ENCODE results near the gene BBS2.

The BBS2 gene

GRCh38 chr16:56534847-56535383 is 15.1 kb upstream of the BBS2 start:
- no peak for DNase-seq (ENCODE audit: extremely low spot score)
- POLR2A ChIA-PET, result no interaction called here
- CTCF ChIA-PET, result interaction anchor here (0.7 kb wide), 1 partner anchor 73 kb away, joined by 4 read pairs; the partner anchor contains the start of gene MT2A
- TF ChIP-seq CTBP1 (IDR thresholded peaks at IDR 0.05; ENCODE audit: borderline replicate concordance) (no peak), SUZ12 (IDR thresholded peaks at IDR 0.05) (no peak), TARDBP (IDR thresholded peaks at IDR 0.05) (no peak), FOXK2 (IDR thresholded peaks at IDR 0.05) (no peak), FOXM1 (IDR thresholded peaks at IDR 0.05; ENCODE audit: borderline replicate concordance) (no peak), ELF4 (IDR thresholded peaks at IDR 0.05) (no peak), HDGF (IDR thresholded peaks at IDR 0.05; ENCODE audit: borderline replicate concordance) (no peak), LEF1 (IDR thresholded peaks at IDR 0.05; ENCODE audit: borderline replicate concordance) (no peak), L3MBTL2 (conservative IDR thresholded peaks at IDR 0.05) (no peak), ARNT (IDR thresholded peaks at IDR 0.05) (no peak), FOXA1 (IDR thresholded peaks at IDR 0.05) (no peak), ZNF384 (IDR thresholded peaks at IDR 0.05) (no peak), PKNOX1 (IDR thresholded peaks at IDR 0.05) (no peak), BHLHE40 (IDR thresholded peaks at IDR 0.05; ENCODE audit: borderline replicate concordance) (no peak), NFRKB (IDR thresholded peaks at IDR 0.05) (no peak), SP1 (IDR thresholded peaks at IDR 0.05) (no peak)

- POLR2A ChIA-PET, result no interaction called here
- CTCF ChIA-PET, result interaction anchor here (0.6 to 1.2 kb wide), 2 partner anchors 9 to 168 kb away, joined by 3 read pairs; no protein-coding TSS in a partner anchor
- DNase-seq (ENCODE audit: extremely low spot score), result peak; percentile 32
- no peak for TF ChIP-seq BHLHE40 (IDR thresholded peaks at IDR 0.05; ENCODE audit: borderline replicate concordance)
- no peak for TF ChIP-seq FOXA1 (IDR thresholded peaks at IDR 0.05)
- TF ChIP-seq SP1 (IDR thresholded peaks at IDR 0.05), result no peak
- TF ChIP-seq NFRKB (IDR thresholded peaks at IDR 0.05), result no peak
- TF ChIP-seq TARDBP (IDR thresholded peaks at IDR 0.05), result no peak
- TF ChIP-seq CTBP1 (IDR thresholded peaks at IDR 0.05; ENCODE audit: borderline replicate concordance), result no peak
Observed at GRCh38 chr16:56532714-56533113, 12.9 kb upstream of the BBS2 start.

- POLR2A ChIA-PET, result no interaction called here
- DNase-seq (ENCODE audit: extremely low spot score), result no peak
- CTCF ChIA-PET, result interaction anchor here (1.4 kb wide), 1 partner anchor 14 kb away, joined by 3 read pairs; no protein-coding TSS in a partner anchor
- TF ChIP-seq FOXM1 (IDR thresholded peaks at IDR 0.05; ENCODE audit: borderline replicate concordance) (no peak), HDGF (IDR thresholded peaks at IDR 0.05; ENCODE audit: borderline replicate concordance) (no peak), ZNF384 (IDR thresholded peaks at IDR 0.05) (no peak), SP1 (IDR thresholded peaks at IDR 0.05) (no peak)
Observed at GRCh38 chr16:56530872-56531271, 11.0 kb upstream of the BBS2 start.

- ChIA-PET CTCF (no interaction called here), POLR2A (no interaction called here)
Observed at GRCh38 chr16:56525236-56525635, 5.4 kb upstream of the BBS2 start.

GRCh38 chr16:56520251-56520577 is 390 bp upstream of the BBS2 start:
- CTCF ChIA-PET, result no interaction called here
- POLR2A ChIA-PET, result no interaction called here
- no peak for DNase-seq (ENCODE audit: extremely low spot score)
- TF ChIP-seq SP1 (IDR thresholded peaks at IDR 0.05), result no peak
- no peak for TF ChIP-seq FOXM1 (IDR thresholded peaks at IDR 0.05; ENCODE audit: borderline replicate concordance)
- TF ChIP-seq CTBP1 (IDR thresholded peaks at IDR 0.05; ENCODE audit: borderline replicate concordance), result no peak
- TF ChIP-seq ELF4 (IDR thresholded peaks at IDR 0.05), result no peak
- TF ChIP-seq SUZ12 (IDR thresholded peaks at IDR 0.05), result no peak
- TF ChIP-seq NFRKB (IDR thresholded peaks at IDR 0.05), result no peak
- no peak for TF ChIP-seq BHLHE40 (IDR thresholded peaks at IDR 0.05; ENCODE audit: borderline replicate concordance)

More at GRCh38 chr16:56525236-56525635, 5.4 kb upstream of the BBS2 start:
- no peak for TF ChIP-seq SP1 (IDR thresholded peaks at IDR 0.05)
- no peak for DNase-seq (ENCODE audit: extremely low spot score)

- no peak for TF ChIP-seq LEF1 (IDR thresholded peaks at IDR 0.05; ENCODE audit: borderline replicate concordance)
- TF ChIP-seq PKNOX1 (IDR thresholded peaks at IDR 0.05), result no peak
- TF ChIP-seq SUZ12 (IDR thresholded peaks at IDR 0.05), result no peak
- no peak for TF ChIP-seq ZNF384 (IDR thresholded peaks at IDR 0.05)
- TF ChIP-seq SP1 (IDR thresholded peaks at IDR 0.05), result no peak
- no peak for TF ChIP-seq FOXK2 (IDR thresholded peaks at IDR 0.05)
- CTCF ChIA-PET, result interaction anchor here (0.6 to 1.1 kb wide), 2 partner anchors 82 to 351 kb away, joined by 3 read pairs; no protein-coding TSS in a partner anchor
- POLR2A ChIA-PET, result no interaction called here
- DNase-seq (ENCODE audit: extremely low spot score), result no peak
Observed at GRCh38 chr16:56518425-56518824, 1.4 kb downstream of the BBS2 start.

- CTCF ChIA-PET, result interaction anchor here (1.1 to 1.4 kb wide), 2 partner anchors 13 to 83 kb away, joined by 3 read pairs; no protein-coding TSS in a partner anchor
- DNase-seq (ENCODE audit: extremely low spot score), result no peak
- TF ChIP-seq ZNF384 (IDR thresholded peaks at IDR 0.05) (no peak), ELF4 (IDR thresholded peaks at IDR 0.05) (no peak), FOXM1 (IDR thresholded peaks at IDR 0.05; ENCODE audit: borderline replicate concordance) (no peak), SP1 (IDR thresholded peaks at IDR 0.05) (no peak), L3MBTL2 (conservative IDR thresholded peaks at IDR 0.05) (no peak), LEF1 (IDR thresholded peaks at IDR 0.05; ENCODE audit: borderline replicate concordance) (no peak), NFRKB (IDR thresholded peaks at IDR 0.05) (no peak), CTBP1 (IDR thresholded peaks at IDR 0.05; ENCODE audit: borderline replicate concordance) (no peak), FOXA1 (IDR thresholded peaks at IDR 0.05) (no peak), TARDBP (IDR thresholded peaks at IDR 0.05) (no peak), FOXK2 (IDR thresholded peaks at IDR 0.05) (no peak), SUZ12 (IDR thresholded peaks at IDR 0.05) (no peak)
- POLR2A ChIA-PET, result interaction anchor here (1.4 kb wide), 1 partner anchor 66 kb away, joined by 4 read pairs; the partner anchor contains the start of genes NUDT21 and OGFOD1
Observed at GRCh38 chr16:56517206-56517605, 2.6 kb downstream of the BBS2 start.

Measured in HEK293T (cell line).